Activated naive CD4-positive, alpha-beta T cell treated with anti-CD3 and anti-CD28 coated beads, Interleukin-2, amount 50 U/mL, for 72 hours (primary cell): Measurements from ENCODE around the gene SEMA3A. TPM values are rescaled to one million over a fixed set of nuclear protein-coding genes. Genes with fewer than 3 reads are reported as not detected.

Experiments used
- ATAC-seq, 2 donors: fragments of 150-1000 bp; cut with Tn5 transposase; 2 replicates each; pipeline ENCODE4 v1.10.0; 2021; ENCODE audit warnings: mild to moderate bottlenecking in 2 of 2, moderate library complexity in 2 of 2
- DNase-seq, 2 donors: peaks; one replicate each; pipeline ENCODE4 v3.0.0; 2021 to 2022; ENCODE audit warnings: low spot score in 2 of 2
- H3K27ac Mint-ChIP-seq, 2 donors: one replicate each; pipeline ENCODE4 v1.8.0; 2022; ENCODE audit warnings: mild to moderate bottlenecking in 2 of 2, mixed read lengths in 2 of 2
- H3K36me3 Mint-ChIP-seq, 2 donors: one replicate each; pipeline ENCODE4 v1.8.0; 2022; ENCODE audit warnings: mixed read lengths in 2 of 2
- H3K9me3 Mint-ChIP-seq, 2 donors: one replicate each; pipeline ENCODE4 v1.8.0; 2022; ENCODE audit warnings: mixed read lengths in 2 of 2
- total RNA-seq, 2 donors: library from RNA; stranded (reverse); gene quantifications; one replicate each; pipeline ENCODE4 v1.2.3, GENCODE V29; 2022

Gene SEMA3A
- total RNA-seq, 2 donors from 2014 or later, result 1.7 to 2.3 TPM

DNA sequence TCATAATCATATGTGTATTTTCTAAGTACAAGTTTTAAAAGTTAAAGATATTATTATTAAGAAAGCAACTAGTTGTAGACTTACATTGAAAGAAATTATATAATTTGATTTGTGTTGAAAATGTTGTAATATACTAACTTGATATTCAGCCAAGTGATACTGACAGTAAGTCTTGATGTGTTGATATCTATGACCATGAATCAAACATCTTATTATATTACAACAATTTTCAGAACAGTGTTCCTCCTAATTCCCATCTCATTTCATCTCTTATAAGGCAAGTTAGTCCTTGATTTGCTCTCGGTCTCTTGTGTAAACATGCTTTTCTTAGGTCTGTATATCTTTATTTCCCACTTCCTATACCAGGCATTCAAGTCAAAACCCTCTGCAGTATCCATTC lies 276.4 kb downstream of the SEMA3A start:
- Mint-ChIP-seq H3K27ac (no peak overlapping the region), H3K9me3 (peaks cover 2 to 3% of the 10 kb centered on the region in 2 donors), H3K36me3 (no peaks in the 10 kb centered on the region)
- DNase-seq, result no peak
- ATAC-seq, result no peak

DNA sequence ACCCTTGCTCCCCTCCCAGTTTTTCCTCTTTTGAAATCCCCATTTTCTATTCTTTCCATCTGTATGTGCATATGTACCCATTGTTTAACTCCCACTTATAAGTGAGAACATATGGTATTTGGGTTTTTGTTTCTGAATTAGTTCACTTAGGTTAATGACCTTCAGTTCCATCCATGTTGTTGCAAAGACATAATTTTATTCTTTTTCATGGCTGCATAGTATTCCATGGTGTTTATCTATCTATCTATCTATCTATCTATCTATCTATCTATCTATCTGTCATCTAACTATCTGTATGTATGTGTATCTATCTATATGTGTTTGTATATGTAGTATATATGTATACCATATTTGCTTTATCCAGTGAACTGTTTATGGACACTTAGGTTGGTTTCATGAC lies 281.4 kb downstream of the SEMA3A start:
- H3K27ac Mint-ChIP-seq, result no peak overlapping the region
- no peak for DNase-seq
- H3K9me3 Mint-ChIP-seq, result peaks cover 5% of the 10 kb centered on the region in 2 donors
- no peaks in the 10 kb centered on the region for H3K36me3 Mint-ChIP-seq
- ATAC-seq, result no peak

DNA sequence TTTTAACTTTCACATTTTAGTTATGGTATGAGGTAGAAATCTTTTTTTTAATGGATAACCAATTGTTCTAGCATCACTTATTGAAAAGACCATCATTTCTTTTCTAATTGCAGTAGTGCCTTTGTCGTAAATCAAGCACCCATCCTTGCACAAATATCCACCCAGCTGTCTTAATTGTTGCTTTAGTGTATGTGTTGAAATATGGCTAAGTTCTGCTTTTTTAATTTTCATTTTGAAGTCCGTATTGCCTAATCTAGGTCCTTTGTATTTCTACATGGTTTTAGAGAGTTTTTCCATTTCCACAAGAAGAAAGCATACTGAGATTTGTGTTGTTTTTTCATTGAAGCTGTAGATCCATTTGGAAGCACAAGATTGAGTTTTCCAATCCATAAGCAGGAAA lies 286.1 kb downstream of the SEMA3A start:
- ATAC-seq, result no peak
- no peaks in the 10 kb centered on the region for H3K36me3 Mint-ChIP-seq
- DNase-seq, result no peak
- H3K27ac Mint-ChIP-seq, result no peak overlapping the region
- H3K9me3 Mint-ChIP-seq, result peaks cover 5% of the 10 kb centered on the region in 2 donors
